Urothelium cell line (cell line): ENCODE measurements around the gene ARL10.

Experiments used
- DNase-seq: peaks from one replicate; pipeline ENCODE4 v3.0.0; 2011; ENCODE audit warnings: low spot score, mixed read lengths
- FAIRE-seq: peaks from 2 replicates; lab custom pipeline; 2011; peaks lifted over from hg19 to GRCh38; lab: Jason Lieb, UNC

Gene ARL10

GRCh38 chr5:176361437-176362232 is 3.7 kb upstream of the ARL10 start, which contains the start of gene KIAA1191:
KIAA1191 (minus strand) TSS chr5:176361764; CDS start chr5:176359508, 2,256 bp downstream.
- no peak for FAIRE-seq

DNA sequence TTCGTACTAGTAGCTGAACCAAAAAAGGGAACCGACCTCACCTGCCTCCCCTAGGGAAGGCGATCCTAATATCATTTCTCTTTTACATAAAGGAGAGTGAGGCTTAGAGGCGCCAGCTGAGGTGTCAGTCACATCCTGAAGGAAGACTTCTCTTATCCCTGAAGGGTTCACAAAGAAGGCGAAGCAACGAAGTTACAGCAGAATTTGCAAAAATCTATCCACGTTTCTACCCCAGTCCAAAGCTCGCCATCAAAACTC is 3.1 kb upstream of the ARL10 start:
- DNase-seq (no peak), FAIRE-seq (no peak)

More at GRCh38 chr5:176361437-176362232, 3.7 kb upstream of the ARL10 start, which contains the start of gene KIAA1191:
- peak; percentile 93 for DNase-seq

GRCh38 chr5:176364765-176365350 is 429 bp upstream of the ARL10 start:
- FAIRE-seq (no peak), DNase-seq (no peak)

DNA sequence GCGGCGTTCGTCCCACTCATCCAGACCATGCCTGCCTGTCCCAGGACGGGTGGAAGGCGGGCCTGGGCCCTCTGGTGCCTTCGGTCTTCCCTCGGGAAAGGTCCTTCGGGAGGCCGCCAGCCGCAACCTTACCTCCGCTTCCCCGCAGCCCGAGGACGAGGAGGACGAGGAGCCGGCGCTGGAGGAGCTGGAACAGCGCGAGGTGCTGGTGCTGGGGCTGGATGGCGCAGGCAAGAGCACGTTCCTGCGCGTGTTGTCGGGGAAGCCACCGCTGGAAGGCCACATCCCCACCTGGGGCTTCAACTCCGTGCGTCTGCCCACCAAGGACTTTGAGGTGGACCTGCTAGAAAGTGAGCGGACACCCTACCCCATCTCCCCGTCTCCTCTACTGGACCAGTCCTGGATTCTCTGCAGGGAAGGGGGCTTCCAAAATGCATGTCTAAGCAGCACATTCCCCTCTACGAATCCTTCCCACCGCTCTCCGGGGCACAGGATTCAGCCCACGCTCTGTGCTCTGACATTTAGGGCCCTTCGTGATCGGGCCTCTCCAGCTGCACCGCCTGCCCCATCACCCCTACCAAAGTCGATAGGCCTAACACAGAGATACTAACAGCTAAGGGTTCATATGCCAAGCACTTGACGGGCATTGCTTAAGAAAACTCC is 1.1 kb downstream of the ARL10 start:
- DNase-seq = no peak
- FAIRE-seq = no peak

GRCh38 chr5:176368726-176369125 is 3.4 kb downstream of the ARL10 start:
- no peak for FAIRE-seq
- no peak for DNase-seq

- DNase-seq (no peak), FAIRE-seq (no peak)
These were observed 4.8 kb downstream of the ARL10 start for GRCh38 chr5:176369934-176370711.

DNA sequence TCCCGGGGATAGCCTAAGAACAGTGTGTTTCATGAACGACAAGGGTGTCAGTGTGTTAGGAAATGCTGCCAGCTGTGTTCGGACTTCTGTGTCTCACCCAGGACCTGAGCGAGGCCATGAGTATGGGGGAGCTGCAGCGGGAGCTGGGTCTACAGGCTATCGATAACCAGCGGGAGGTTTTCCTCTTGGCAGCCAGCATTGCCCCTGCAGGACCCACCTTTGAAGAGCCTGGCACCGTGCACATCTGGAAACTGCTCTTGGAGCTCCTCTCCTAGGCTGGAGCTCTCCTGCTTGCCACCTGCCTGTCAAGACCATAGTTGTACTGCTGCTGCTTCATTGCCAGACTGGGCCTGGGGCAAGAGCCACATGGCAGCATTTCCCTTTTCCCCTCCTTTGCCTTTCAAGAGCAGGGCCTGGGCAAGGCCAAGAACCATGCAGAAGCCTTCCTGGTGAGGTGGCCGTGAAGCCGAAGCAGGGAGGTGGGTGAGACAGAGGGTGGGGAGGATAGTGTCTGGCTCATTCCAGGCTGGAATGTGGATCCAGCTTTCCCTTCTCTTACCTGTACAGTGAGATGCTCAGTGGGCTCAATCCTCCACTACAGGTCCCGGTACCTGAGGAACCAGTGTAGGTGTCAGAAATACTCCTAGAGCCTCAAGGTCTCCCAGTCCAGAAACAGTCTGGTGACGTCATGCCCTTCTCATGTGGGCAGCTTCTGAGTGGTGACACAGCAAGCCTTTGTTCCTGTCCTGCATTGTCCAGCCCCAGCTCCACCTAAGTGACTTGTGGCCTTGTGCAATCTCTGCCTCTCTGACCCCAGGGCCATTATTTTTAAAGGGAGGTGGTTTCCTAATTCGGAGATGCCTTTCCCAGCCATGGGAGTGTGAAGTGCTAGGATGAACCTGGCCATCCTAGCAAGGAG is 6.6 kb downstream of the ARL10 start:
- FAIRE-seq (no peak), DNase-seq (no peak)

GRCh38 chr5:176373100-176373818 is 8.0 kb downstream of the ARL10 start:
- DNase-seq (no peak), FAIRE-seq (no peak)

- FAIRE-seq (no peak), DNase-seq (no peak)
These were observed 14.6 kb downstream of the ARL10 start for GRCh38 chr5:176379881-176380280.

- no peak for FAIRE-seq
- DNase-seq = no peak
These were observed 16.1 kb downstream of the ARL10 start for GRCh38 chr5:176381423-176381822.

- DNase-seq (no peak), FAIRE-seq (no peak)
These were observed 16.7 kb downstream of the ARL10 start for GRCh38 chr5:176381979-176382378.

- FAIRE-seq (no peak), DNase-seq (no peak)
These were observed 17.4 kb downstream of the ARL10 start for GRCh38 chr5:176382721-176383120.

DNA sequence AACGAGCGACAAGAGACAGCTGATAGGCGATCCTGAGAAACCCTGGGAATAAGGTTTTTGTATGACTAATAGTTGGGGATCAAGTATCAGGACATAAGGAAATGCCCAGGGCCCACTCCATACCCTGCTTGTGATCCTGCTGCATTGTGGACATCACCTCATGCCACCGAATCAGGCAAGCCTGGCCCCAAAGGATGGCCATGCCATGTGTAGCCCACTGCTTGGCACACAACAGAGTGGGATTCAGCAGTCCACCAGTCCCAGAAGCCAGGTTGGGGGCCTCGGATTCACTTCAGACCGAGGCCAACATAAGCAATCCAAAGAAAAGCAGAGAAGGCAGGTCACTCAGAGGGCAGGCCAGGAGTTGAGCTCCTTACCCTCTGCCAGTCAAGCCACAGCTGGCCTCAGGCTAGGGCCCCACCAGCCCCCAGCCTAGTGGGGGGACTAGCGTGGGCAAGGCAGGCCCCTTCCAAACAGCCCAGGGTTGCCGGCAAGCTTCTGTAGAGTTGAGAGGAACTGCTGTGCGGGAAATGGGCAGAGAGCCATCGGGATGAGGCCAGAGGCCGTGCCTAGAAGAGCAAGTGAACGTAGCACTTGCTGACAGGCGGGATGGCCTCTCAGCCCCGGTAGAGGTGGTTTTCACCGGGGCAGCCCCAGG is 18.1 kb downstream of the ARL10 start:
- DNase-seq (no peak), FAIRE-seq (no peak)

DNA sequence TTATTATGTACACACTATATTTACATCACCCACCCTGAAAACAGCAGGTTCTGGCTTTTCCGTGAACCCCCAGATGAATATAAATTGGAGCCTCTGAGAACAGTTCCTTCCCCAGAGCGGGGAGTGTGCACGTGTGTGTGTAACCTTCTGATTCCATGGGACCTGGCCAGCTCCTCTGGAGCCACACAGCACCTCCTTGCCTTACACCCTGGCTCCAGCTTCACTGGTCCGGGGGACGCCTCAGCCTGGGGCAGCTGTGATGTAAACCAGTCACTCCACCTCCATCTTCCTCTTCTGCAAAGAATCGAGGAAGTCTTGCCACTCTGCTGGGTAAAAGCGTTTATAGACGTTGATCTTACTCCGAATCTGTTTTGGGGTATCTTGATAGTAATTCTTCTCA is 18.7 kb downstream of the ARL10 start:
- no peak for FAIRE-seq
- no peak for DNase-seq

GRCh38 chr5:176384366-176384930 is 19.2 kb downstream of the ARL10 start:
- DNase-seq (no peak), FAIRE-seq (no peak)

GRCh38 chr5:176384991-176385390 is 19.7 kb downstream of the ARL10 start:
- DNase-seq (no peak), FAIRE-seq (no peak)

DNA sequence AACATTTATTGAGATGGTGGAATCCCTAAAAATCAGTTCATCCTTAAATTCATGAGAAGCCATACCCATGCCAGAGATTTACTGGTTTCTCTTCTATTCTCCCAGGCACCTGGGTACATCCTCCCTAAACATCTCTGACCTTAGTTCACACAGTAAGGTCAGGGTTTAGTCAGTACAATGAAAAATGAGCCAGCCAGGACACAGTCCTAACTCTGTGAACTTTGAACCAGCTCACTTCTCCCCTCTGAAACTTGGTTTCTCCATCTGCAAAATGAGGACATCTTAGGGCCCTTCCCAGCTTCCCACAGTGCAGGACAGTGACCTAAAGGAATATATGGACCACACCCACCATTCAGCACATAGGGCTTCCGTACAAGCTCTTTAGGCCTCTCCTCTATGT is 21.2 kb downstream of the ARL10 start:
- no peak for DNase-seq
- FAIRE-seq = no peak

- no peak for FAIRE-seq
- DNase-seq = no peak
These were observed 22.2 kb downstream of the ARL10 start for GRCh38 chr5:176387384-176387925.
